ENCODE data around the gene INPP5A.
A peak's percentile ranks its signal among the peaks of the same experiment; 100 is the strongest.
"Not testable (repeated sequence)": the region's sequence is repeated elsewhere in the genome, so short reads cannot be mapped to it uniquely, and the experiment has no call there.

Gene INPP5A

GRCh38 chr10:132565516-132566209, 28.1 kb downstream of the INPP5A start:
- no peak for DNase-seq

GRCh38 chr10:132566892-132567291, 29.3 kb downstream of the INPP5A start:
- DNase-seq: no peak

GRCh38 chr10:132570265-132570664, 32.7 kb downstream of the INPP5A start:
- no peak for DNase-seq

DNA sequence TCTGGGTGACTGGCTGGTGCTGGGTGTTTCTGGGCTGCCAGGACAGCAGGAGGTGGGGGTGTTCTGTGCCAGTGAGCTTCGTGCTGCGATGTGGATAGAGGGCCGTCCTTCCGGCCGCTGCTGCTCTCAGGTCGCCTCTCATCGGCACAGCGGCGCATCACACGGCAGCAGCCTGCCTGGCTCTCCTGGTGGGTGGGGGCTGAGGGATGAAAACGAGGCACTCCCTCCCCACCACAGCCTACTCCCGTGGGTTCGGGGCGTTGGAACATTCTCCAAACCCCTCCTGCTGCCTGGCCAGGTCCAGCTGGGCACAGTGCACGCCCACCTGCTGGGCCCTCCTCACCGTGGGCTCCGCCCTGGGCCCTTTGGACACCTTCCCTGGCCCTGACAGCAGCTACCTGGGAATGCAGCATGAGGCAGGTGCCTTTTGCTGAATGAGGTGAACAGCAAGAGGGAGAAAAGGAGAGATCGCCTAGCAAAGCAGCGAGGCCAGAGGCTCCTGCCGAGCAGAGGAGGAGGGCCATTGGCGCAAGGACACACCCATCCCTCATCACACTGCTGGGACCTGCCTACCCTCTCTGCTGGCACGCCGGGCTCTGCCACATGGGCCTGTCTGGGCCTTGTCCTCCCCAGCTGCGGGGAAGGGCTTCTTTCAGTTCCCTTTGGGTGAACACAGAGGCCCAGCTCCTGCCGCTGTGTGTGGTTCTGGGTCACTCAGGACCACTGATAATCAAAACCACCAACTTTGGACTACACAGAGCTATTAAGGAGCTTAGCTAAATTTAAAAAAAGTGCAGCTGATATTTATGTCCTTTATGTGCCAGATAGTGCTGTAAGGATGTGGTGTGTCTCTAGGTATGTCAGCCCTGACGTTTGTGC, 33.4 kb downstream of the INPP5A start:
- peak; percentile 23 for DNase-seq

- no peak for DNase-seq
Observed at GRCh38 chr10:132571650-132572544, 34.3 kb downstream of the INPP5A start.

- DNase-seq: no peak
Observed at GRCh38 chr10:132572545-132572937, 35.0 kb downstream of the INPP5A start.

- DNase-seq: not testable (repeated sequence)
Observed at GRCh38 chr10:132572946-132573345, 35.4 kb downstream of the INPP5A start.

DNA sequence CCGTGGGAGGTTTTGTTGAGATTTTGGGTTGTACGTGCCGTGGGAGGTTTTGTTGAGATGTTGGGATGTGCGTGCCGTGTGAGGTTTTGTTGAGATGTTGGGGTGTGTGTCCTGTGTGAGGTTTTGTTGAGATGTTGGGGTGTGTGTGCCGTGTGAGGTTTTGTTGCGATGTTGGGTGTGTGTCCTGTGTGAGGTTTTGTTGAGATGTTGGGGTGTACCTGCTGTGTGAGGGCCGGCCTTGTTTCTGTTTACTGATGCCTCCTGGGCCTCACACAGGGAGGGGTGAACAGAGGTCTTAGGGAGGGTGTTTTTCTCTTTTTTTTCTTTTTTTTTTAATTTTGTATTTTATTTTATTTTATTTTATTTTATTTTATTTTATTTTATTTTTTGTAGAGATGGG, 36.7 kb downstream of the INPP5A start:
- no peak for DNase-seq

DNA sequence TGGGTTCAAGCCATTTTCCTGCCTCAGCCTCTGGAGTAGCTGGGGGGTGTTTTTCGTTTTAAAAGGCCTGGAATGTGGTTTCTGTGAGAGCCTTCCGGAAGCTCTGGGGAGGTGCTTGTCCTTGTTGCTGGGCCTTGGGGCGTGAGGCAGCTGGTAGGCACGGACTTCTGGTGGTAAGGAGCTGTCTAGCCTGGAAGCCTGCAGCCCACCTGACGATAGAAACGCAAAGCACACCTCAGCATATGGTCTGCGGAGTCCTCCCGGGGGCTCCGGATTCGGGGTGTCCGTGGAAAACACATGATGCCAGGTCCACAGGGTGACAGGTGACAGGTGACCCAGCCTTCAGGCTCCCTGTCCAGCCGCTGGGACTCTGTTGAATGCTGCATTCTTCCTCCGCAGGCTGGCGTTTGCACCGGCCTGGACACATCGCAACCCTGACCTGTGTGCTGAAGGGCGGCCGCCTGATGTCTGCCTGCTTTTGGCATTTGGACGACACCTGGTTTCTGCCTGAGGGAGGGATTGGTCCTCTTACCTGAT, 37.3 kb downstream of the INPP5A start:
- no peak for DNase-seq

GRCh38 chr10:132575320-132576201, 38.0 kb downstream of the INPP5A start:
- DNase-seq: no peak

GRCh38 chr10:132576671-132577349, 39.2 kb downstream of the INPP5A start:
- no peak for DNase-seq

DNA sequence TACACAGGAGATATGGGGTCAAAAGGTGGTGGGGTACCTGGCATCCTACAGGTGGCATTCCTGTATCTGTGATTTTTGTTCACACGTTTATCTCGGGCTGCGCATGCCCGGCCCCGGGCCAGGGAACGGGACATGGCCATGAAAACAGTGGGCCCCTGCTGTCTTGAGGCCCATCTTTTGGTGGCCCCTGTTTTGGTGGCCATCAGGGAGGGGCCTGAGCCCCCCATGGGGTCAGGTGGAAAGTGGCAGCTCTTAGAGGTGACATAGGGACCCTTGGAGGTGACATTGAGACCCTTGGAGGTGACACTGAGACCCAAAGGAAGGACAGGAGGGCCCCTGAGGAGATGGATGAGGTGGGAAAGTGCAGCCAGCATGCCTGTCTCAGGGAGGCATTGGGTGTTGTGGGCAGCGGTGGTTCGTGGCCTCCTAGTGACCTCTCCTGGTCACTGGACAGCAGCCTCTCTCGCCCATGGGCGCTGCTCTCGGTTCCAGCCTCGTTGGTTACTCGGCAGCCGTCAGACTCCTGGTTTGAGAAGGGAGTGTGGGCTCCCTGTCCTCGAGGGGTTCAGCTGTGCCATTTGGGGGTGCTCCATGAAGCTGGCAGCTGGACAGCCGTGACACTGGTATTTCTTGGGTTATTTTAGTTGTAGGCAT, 39.9 kb downstream of the INPP5A start:
- no peak for DNase-seq

GRCh38 chr10:132578287-132578951, 40.8 kb downstream of the INPP5A start:
- DNase-seq: no peak

DNA sequence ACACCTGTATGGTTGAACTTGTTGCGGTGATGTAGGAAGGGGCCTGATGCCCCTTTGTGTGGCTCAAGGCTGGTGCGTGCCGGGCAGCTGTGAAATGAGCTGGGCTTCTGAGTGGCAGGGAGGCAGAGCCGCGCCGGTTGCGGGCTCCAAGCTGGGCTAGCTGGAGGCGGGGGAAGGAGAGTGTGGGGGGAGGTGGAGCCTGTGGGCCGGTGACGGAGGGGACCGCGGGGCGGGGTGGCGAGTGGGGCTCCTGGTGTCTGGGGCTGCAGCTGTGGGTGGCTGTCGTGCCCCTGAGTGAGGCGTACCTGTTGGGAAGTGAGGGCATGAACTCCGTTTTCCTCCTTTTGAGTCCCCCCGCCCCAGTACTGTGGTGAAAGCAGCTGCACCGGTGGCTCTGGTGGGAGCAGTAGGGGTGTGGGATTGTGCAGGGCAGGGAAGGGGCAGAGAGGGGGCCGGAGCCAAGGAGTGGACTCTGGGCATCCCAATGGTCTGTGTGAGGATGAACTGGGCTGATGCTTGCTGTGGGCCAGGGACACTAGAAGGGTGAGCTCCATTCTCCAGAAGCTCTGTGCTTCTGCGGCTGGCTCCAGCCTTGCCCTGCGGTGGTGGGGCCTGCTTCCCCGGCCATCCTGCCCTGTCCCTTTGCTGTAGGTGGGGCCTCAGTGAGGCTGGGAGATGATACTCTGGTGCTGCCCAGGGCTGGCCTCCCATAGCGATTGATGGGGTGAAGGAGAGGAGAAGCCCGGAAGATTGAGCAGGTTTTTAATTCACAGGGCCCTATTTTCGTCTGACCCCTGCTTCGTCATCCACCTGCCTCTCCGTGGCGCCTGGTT, 41.7 kb downstream of the INPP5A start:
- DNase-seq: no peak

GRCh38 chr10:132580143-132580542, 42.6 kb downstream of the INPP5A start:
- DNase-seq: no peak

DNA sequence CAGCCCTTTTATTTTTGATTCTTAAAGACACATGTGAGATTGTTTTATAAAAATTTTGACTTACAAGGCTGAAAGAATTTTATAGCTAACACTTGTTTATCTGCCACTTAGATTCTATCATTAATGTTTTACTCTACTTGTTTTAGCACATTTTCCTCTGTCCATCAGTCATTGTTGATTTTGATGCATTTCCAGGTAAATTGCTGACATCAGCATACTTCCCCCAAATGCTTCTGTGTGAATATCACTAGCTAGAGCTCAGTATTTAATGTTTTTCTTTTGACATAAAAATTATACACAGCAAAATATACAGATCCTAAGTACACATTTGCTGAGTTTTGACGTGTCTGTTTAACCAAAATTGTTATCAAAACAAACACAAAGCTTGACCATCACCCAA, 43.0 kb downstream of the INPP5A start:
- DNase-seq: no peak

DNA sequence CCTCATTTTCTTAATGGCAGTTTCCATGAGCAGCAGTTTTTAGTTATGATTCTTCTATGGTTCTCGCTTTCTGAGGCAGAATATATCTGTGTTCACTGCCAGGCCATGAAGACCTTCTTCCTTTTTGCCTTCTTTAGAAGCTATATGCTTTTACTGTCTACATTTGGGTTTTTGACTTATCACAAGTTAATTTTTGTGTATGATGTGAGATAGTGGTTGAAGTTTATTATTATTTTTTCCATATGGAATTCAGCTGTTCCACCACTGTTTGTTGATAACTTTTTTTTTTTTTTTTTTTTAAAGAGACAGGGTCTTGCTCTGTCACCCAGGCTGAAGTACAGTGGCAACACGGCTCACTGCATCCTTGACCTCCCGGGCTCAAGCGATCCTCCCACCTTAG, 44.5 kb downstream of the INPP5A start:
- DNase-seq: no peak

GRCh38 chr10:132582771-132583170, 45.2 kb downstream of the INPP5A start:
- DNase-seq: no peak

DNA sequence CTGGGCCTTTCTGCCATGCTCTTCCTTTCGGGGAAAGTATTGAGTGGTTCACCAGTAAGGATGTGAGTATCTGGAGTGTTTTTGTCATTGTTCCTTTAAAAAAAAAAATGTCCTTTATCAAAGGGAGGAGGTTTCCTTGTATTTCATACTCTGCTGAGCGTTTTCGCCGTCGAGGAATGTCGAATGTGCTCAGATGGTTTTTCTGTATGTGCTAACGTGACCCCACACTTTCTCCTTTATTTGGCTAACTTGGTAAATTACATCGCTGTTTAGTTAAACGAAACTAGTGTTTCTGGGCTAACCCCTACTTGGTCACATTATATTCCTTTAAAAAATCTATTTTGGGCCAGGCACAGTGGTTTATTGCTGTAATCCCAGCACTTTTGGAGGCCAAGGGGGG, 45.9 kb downstream of the INPP5A start:
- no peak for DNase-seq

Data from NCI-H2227 treated with DMSO at 0.1 percent for 48 hours (cell line).